GM23338 (cell line): ENCODE data around the gene CLSTN2. TPM values are rescaled to one million over a fixed set of nuclear protein-coding genes. Genes with fewer than 3 reads are reported as not detected.

ENCODE experiments used
- ATAC-seq: fragments of 200-7000 bp; cut with Tn5 transposase; 3 replicates; pipeline ENCODE4 v1.9.1; 2020
- DNase-seq: peaks from one replicate; pipeline ENCODE4 v3.0.0-alpha.2; 2015; ENCODE audit warnings: low spot score
- H2AFZ ChIP-seq: fragments of 200-600 bp; sonication (generic); 2 replicates; pipeline ENCODE4 v1.8.0; 2016; ENCODE audit warnings: antibody characterized with exemption, mild to moderate bottlenecking, moderate library complexity
- H3F3A ChIP-seq: fragments of 200-600 bp; sonication (generic); replicated peaks from 2 replicates; pipeline ENCODE4 v1.8.0; 2017; ENCODE audit warnings: antibody characterized with exemption, mixed run types, low read depth
- H3K27ac ChIP-seq: fragments of 200-600 bp; sonication (generic); 2 replicates; pipeline ENCODE4 v1.6.1; 2016; ENCODE audit warnings: low read depth
- H3K27me3 ChIP-seq: fragments of 200-600 bp; sonication (generic); 2 replicates; pipeline ENCODE4 v1.8.0; 2016; ENCODE audit warnings: mild to moderate bottlenecking, mixed run types, moderate library complexity; ENCODE audit not compliant: insufficient read depth
- H3K36me3 ChIP-seq: fragments of 200-600 bp; sonication (generic); 2 replicates; pipeline ENCODE4 v1.8.0; 2016; ENCODE audit warnings: mild to moderate bottlenecking; ENCODE audit not compliant: insufficient read depth
- H3K4me1 ChIP-seq: fragments of 200-600 bp; sonication (generic); 2 replicates; pipeline ENCODE4 v1.8.0; 2016; ENCODE audit warnings: mild to moderate bottlenecking, moderate library complexity; ENCODE audit not compliant: insufficient read depth
- H3K4me2 ChIP-seq: fragments of 200-600 bp; sonication (generic); 2 replicates; pipeline ENCODE4 v1.7.1; 2017; ENCODE audit warnings: mixed run types
- H3K4me3 ChIP-seq: fragments of 200-600 bp; sonication (generic); 2 replicates; pipeline ENCODE4 v1.6.1; 2016; ENCODE audit warnings: mixed run types
- H3K79me2 ChIP-seq: fragments of 200-600 bp; sonication (generic); replicated peaks from 2 replicates; pipeline ENCODE4 v1.8.0; 2017; ENCODE audit warnings: mild to moderate bottlenecking; ENCODE audit not compliant: insufficient read depth
- H3K9me2 ChIP-seq: fragments of 200-600 bp; sonication (generic); 2 replicates; pipeline ENCODE4 v1.8.0; 2017; ENCODE audit not compliant: insufficient read depth
- H4K20me1 ChIP-seq: fragments of 200-600 bp; sonication (generic); replicated peaks from 2 replicates; pipeline ENCODE4 v1.8.0; 2017; ENCODE audit warnings: mild to moderate bottlenecking; ENCODE audit not compliant: insufficient read depth
- H3K27ac Mint-ChIP-seq: 2 replicates; pipeline ENCODE4 v1.8.0; 2020; ENCODE audit warnings: inconsistent platforms, mild to moderate bottlenecking, moderate library complexity, mixed read lengths
- H3K27me3 Mint-ChIP-seq: 3 replicates; pipeline ENCODE4 v1.8.0; 2022; ENCODE audit warnings: low read depth, mild to moderate bottlenecking, moderate library complexity, mixed read lengths, inconsistent platforms; ENCODE audit not compliant: insufficient read depth, poor library complexity
- H3K36me3 Mint-ChIP-seq: 3 replicates; pipeline ENCODE4 v1.8.0; 2021; ENCODE audit warnings: low read depth, mild to moderate bottlenecking, inconsistent platforms, moderate library complexity, mixed read lengths
- H3K4me1 Mint-ChIP-seq: 3 replicates; pipeline ENCODE4 v1.8.0; 2020; ENCODE audit warnings: mild to moderate bottlenecking, inconsistent platforms, mixed read lengths
- H3K4me3 Mint-ChIP-seq: 3 replicates; pipeline ENCODE4 v1.8.0; 2021; ENCODE audit warnings: moderate library complexity, mild to moderate bottlenecking, inconsistent platforms, mixed read lengths
- H3K9me3 Mint-ChIP-seq: 3 replicates; pipeline ENCODE4 v1.8.0; 2020; ENCODE audit warnings: moderate library complexity, mild to moderate bottlenecking, inconsistent platforms, mixed read lengths
- CREB1 ChIP-seq: fragments of 250-450 bp; sonication (Bioruptor Pico); IDR thresholded peaks from 2 replicates; pipeline ENCODE4 v1.5.0; 2020; ENCODE audit warnings: low read depth, mild to moderate bottlenecking, moderate library complexity
- ETS1 ChIP-seq: IDR thresholded peaks from 2 replicates; pipeline ENCODE4 v1.6.1; 2016; ENCODE audit warnings: antibody characterized with exemption
- EZH2 ChIP-seq: fragments of 200-600 bp; sonication (generic); IDR thresholded peaks from one replicate; pipeline ENCODE4 v1.8.0; 2017; ENCODE audit warnings: antibody characterized with exemption, mild to moderate bottlenecking, low read depth; ENCODE audit not compliant: unreplicated experiment
- EZH2phosphoT487 ChIP-seq: fragments of 200-600 bp; sonication (generic); IDR thresholded peaks from one replicate; pipeline ENCODE4 v1.8.1; 2018; ENCODE audit warnings: antibody characterized with exemption; ENCODE audit not compliant: unreplicated experiment
- POLR2AphosphoS5 ChIP-seq: IDR thresholded peaks from 2 replicates; pipeline ENCODE4 v1.6.1; 2016; ENCODE audit warnings: antibody characterized with exemption, low read depth
- REST ChIP-seq: IDR thresholded peaks from one replicate; pipeline ENCODE4 v1.6.1; 2018; ENCODE audit warnings: antibody characterized with exemption; ENCODE audit not compliant: unreplicated experiment
- ZNF114 ChIP-seq: fragments of 250-450 bp; sonication (Bioruptor Pico); IDR thresholded peaks from 2 replicates; pipeline ENCODE4 v1.5.0; 2020; ENCODE audit warnings: mild to moderate bottlenecking, moderate library complexity
- ZNF331 ChIP-seq: fragments of 250-450 bp; sonication (Bioruptor Pico); IDR thresholded peaks from 2 replicates; pipeline ENCODE4 v1.5.0; 2020; ENCODE audit warnings: low read depth, mild to moderate bottlenecking, moderate library complexity
- ZNF462 ChIP-seq: fragments of 250-450 bp; sonication (Bioruptor Pico); IDR thresholded peaks from 2 replicates; pipeline ENCODE4 v1.5.0; 2020; ENCODE audit warnings: mild to moderate bottlenecking, moderate library complexity
- polyA plus RNA-seq: library from polyadenylated mRNA; unstranded; fragments of >200 nt; fragmentation: Nextera tagmentation; extraction: Ambion mirVana; gene quantifications from 2 replicates; pipeline ENCODE4 v1.2.1, GENCODE V29; 2016
- total RNA-seq: library from RNA; depleted of rRNA; stranded (reverse); fragments of >200 nt; shearing (Covaris generic); gene quantifications from 2 replicates; pipeline ENCODE4 v1.2.3, GENCODE V29; 2014

The CLSTN2 gene
- total and polyA plus RNA-seq, 2 experiments from 2014 or later, result 0.11 to 0.83 TPM

- TF ChIP-seq ETS1, result no peak
- TF ChIP-seq ZNF331 (CRISPR knock-in tag), result no peak
- TF ChIP-seq CREB1 (CRISPR knock-in tag), result no peak
Measured at GRCh38 chr3:140536926-140537726, 602.1 kb downstream of the CLSTN2 start (continued).

GRCh38 chr3:140537727-140538082 is 602.7 kb downstream of the CLSTN2 start:
- no peak overlapping the region for H3K27ac Mint-ChIP-seq
- no peak overlapping the region for H3K4me3 ChIP-seq
- H3K4me3 Mint-ChIP-seq, result no peak overlapping the region
- ATAC-seq (no peak), DNase-seq (no peak)
- no peaks in the 10 kb centered on the region for H4K20me1 ChIP-seq
- H3F3A ChIP-seq, result no peaks in the 10 kb centered on the region
- no peak overlapping the region for H3K27ac ChIP-seq
- H3K9me3 Mint-ChIP-seq, result no peaks in the 10 kb centered on the region
- no peaks in the 10 kb centered on the region for H3K36me3 ChIP-seq
- no peaks in the 10 kb centered on the region for H3K27me3 ChIP-seq
- H2AFZ ChIP-seq, result no peak overlapping the region
- H3K36me3 Mint-ChIP-seq, result no peaks in the 10 kb centered on the region
- H3K9me2 ChIP-seq, result no peaks in the 10 kb centered on the region
- no peak overlapping the region for H3K4me2 ChIP-seq
- peaks cover 3% of the 10 kb centered on the region; the same call in 1 of the 2 replicates for H3K4me1 ChIP-seq
- H3K79me2 ChIP-seq, result no peaks in the 10 kb centered on the region
- H3K27me3 Mint-ChIP-seq, result no peaks in the 10 kb centered on the region
- H3K4me1 Mint-ChIP-seq, result no peaks in the 10 kb centered on the region; the same call in 2 of the 3 replicates
- TF ChIP-seq ZNF114 (CRISPR knock-in tag) (no peak), EZH2 (no peak), EZH2phosphoT487 (no peak), ZNF462 (CRISPR knock-in tag) (no peak), ETS1 (no peak), REST (no peak), CREB1 (CRISPR knock-in tag) (no peak), POLR2AphosphoS5 (no peak), ZNF331 (CRISPR knock-in tag) (no peak)
